ENCODE data around the gene TCP11L1. TPM values are rescaled to one million over a fixed set of nuclear protein-coding genes. Genes with fewer than 3 reads are reported as not detected.

TCP11L1 gene
- total and polyA plus RNA-seq, 9 of the 15 experiments (the other 6 are each of a cell fraction or from before 2014, with no cell fraction given): 1.6 to 15.3 (median 5.4) TPM

- CTCF ChIA-PET (ENCODE audit: low intra/inter-chr PET ratio): no interaction called here
- Histone ChIP-seq H3K4me3 (peak overlapping the region; percentile 89), H3K9me1 (ENCODE audit: control insufficient read depth, insufficient read depth, low read length) (no peaks in the 10 kb centered on the region), H3K9me3 (replicated peaks; ENCODE audit: control insufficient read depth, insufficient read depth, low read depth, low read length) (0 out of 2 replicates have a peak, but pooled peaks cover 2% of the 10 kb centered on the region), H3K27me3 (ENCODE audit: control insufficient read depth in 2 of 2, insufficient read depth in 2 of 2, low read length in 2 of 2) (no peaks in the 10 kb centered on the region), H3K4me1 (replicated peaks in 1 of 2; ENCODE audit: control insufficient read depth in 2 of 2, insufficient read depth in 2 of 2, low read length in 2 of 2) (peaks cover 0 to 19% of the 10 kb centered on the region in 2 experiments; a peak in 2 of 5 replicates), H4K20me1 (replicated peaks; ENCODE audit: control insufficient read depth, insufficient read depth, low read length) (no peaks in the 10 kb centered on the region), H3K27ac (ENCODE audit: extremely low read depth, low read depth, low read length) (peak overlapping the region; percentile 99; the same call in 1 of the 3 replicates), H3K79me2 (ENCODE audit: control insufficient read depth, insufficient read depth, low read length) (no peaks in the 10 kb centered on the region; the same call in 2 of the 3 replicates), H3K9ac (ENCODE audit: insufficient read depth in 1 of 2, low read depth in 2 of 2, low read length in 2 of 2) (peak overlapping the region; percentile 97), H3K36me3 (ENCODE audit: control insufficient read depth, insufficient read depth, low read length) (no peaks in the 10 kb centered on the region), H3K4me2 (ENCODE audit: insufficient read depth, low read length) (peak overlapping the region; percentile 96), H2AFZ (ENCODE audit: low read depth, low read length) (peak overlapping the region; percentile 99)
- in situ Hi-C loops (cut with MboI): no loop called here
- peak; percentile 44 for ATAC-seq
- intact Hi-C loops (cut with micrococcal nuclease): no loop called here
- BruUV-seq (replicated peaks): no TSS peak
- peak; percentile 56 for FAIRE-seq
- POLR2A ChIA-PET: interaction anchor here (0.7 to 2.8 kb wide), 13 partner anchors 9 to 973 kb away, joined by 3 to 12 read pairs (median 4); partner anchors contain the start of gene DEPDC7
- WGBS (ENCODE audit: insufficient coverage, low coverage, missing lambda C conversion rate): 11% methylated on average over 28 of the region's 30 CpGs
- peak in 3 of 4 experiments; percentile 14 to 21 (median 18) for DNase-seq (ENCODE audit: extremely low read depth in 1 of 4, low spot score in 3 of 4)
- no peak for TF ChIP-seq NBN (IDR thresholded peaks at IDR 0.05; ENCODE audit: low read depth)
- no peak for TF ChIP-seq ELF1 (tag; IDR thresholded peaks at IDR 0.05)
- no peak for TF ChIP-seq CTCFL (IDR thresholded peaks at IDR 0.05; ENCODE audit: borderline replicate concordance, insufficient read depth, low read depth, low read length, poor library complexity, severe bottlenecking)
- TF ChIP-seq YY1 (IDR thresholded peaks at IDR 0.05; ENCODE audit: borderline replicate concordance in 1 of 3, control insufficient read depth in 1 of 3, extremely low read depth in 1 of 3, insufficient read depth in 3 of 3, insufficient read length in 1 of 3, insufficient replicate concordance in 2 of 3, low read depth in 1 of 3, low read length in 2 of 3): no peak
- no peak for TF ChIP-seq HMG20A (CRISPR knock-in tag; conservative IDR thresholded peaks at IDR 0.05)
- no peak for TF ChIP-seq ZNF707 (CRISPR knock-in tag; conservative IDR thresholded peaks at IDR 0.05)
- no peak for TF ChIP-seq ZNF77 (CRISPR knock-in tag; IDR thresholded peaks at IDR 0.05)
- 0 out of 2 replicates have a peak, but pooled peaks have one; percentile 20 for TF ChIP-seq SPI1 (IDR thresholded peaks at IDR 0.05; ENCODE audit: borderline replicate concordance, low read depth, low read length)
- no peak for TF ChIP-seq ZNF311 (CRISPR knock-in tag; IDR thresholded peaks at IDR 0.05)
- TF ChIP-seq NR4A1 (CRISPR knock-in tag; IDR thresholded peaks at IDR 0.05): no peak
- no peak for TF ChIP-seq NR4A1 (tag; IDR thresholded peaks at IDR 0.05)
- peak; percentile 22 for TF ChIP-seq SAP30 (IDR thresholded peaks at IDR 0.05; ENCODE audit: borderline replicate concordance, insufficient read depth, low read depth, low read length, poor library complexity, severe bottlenecking)
- no peak for TF ChIP-seq EHMT2 (IDR thresholded peaks at IDR 0.05)
- no peak for TF ChIP-seq PCBP1 (IDR thresholded peaks at IDR 0.05; ENCODE audit: low read depth, low read length, poor library complexity, severe bottlenecking)
- TF ChIP-seq, protein P1, sequence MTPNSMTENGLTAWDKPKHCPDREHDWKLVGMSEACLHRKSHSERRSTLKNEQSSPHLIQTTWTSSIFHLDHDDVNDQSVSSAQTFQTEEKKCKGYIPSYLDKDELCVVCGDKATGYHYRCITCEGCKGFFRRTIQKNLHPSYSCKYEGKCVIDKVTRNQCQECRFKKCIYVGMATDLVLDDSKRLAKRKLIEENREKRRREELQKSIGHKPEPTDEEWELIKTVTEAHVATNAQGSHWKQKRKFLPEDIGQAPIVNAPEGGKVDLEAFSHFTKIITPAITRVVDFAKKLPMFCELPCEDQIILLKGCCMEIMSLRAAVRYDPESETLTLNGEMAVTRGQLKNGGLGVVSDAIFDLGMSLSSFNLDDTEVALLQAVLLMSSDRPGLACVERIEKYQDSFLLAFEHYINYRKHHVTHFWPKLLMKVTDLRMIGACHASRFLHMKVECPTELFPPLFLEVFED (CRISPR knock-in tag; conservative IDR thresholded peaks at IDR 0.05): no peak
- no peak for TF ChIP-seq RFX7 (CRISPR knock-in tag; IDR thresholded peaks at IDR 0.05)
- no peak for TF ChIP-seq ZNF41 (CRISPR knock-in tag; conservative IDR thresholded peaks at IDR 0.05)
- TF ChIP-seq CAMTA2 (CRISPR knock-in tag; conservative IDR thresholded peaks at IDR 0.05): no peak
These were observed 875 bp downstream of the TCP11L1 start for GRCh38 chr11:33040033-33040861.
